Measurements from ENCODE around the gene PLCZ1. TPM values are rescaled to one million over a fixed set of nuclear protein-coding genes. Genes with fewer than 3 reads are reported as not detected.
"Not testable (repeated sequence)": the region's sequence is repeated elsewhere in the genome, so short reads cannot be mapped to it uniquely, and the experiment has no call there.

The PLCZ1 gene
- total RNA-seq: not detected

- TF ChIP-seq, protein P1, sequence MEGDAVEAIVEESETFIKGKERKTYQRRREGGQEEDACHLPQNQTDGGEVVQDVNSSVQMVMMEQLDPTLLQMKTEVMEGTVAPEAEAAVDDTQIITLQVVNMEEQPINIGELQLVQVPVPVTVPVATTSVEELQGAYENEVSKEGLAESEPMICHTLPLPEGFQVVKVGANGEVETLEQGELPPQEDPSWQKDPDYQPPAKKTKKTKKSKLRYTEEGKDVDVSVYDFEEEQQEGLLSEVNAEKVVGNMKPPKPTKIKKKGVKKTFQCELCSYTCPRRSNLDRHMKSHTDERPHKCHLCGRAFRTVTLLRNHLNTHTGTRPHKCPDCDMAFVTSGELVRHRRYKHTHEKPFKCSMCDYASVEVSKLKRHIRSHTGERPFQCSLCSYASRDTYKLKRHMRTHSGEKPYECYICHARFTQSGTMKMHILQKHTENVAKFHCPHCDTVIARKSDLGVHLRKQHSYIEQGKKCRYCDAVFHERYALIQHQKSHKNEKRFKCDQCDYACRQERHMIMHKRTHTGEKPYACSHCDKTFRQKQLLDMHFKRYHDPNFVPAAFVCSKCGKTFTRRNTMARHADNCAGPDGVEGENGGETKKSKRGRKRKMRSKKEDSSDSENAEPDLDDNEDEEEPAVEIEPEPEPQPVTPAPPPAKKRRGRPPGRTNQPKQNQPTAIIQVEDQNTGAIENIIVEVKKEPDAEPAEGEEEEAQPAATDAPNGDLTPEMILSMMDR (IDR thresholded peaks at IDR 0.05): no peak
- no peak for TF ChIP-seq EP300 (IDR thresholded peaks at IDR 0.05)
- no peak for TF ChIP-seq POLR2A (IDR thresholded peaks at IDR 0.05)
Measured at GRCh38 chr12:18737819-18738218, at the start of gene PLCZ1, which contains the start of gene CAPZA3. Gene PLCZ1, minus strand, starts transcription at chr12:18738012. Its CDS starts 641 bp downstream, at chr12:18737371. Gene CAPZA3, plus strand, starts transcription at chr12:18738119. Its CDS starts 150 bp downstream, at chr12:18738269.

GRCh38 chr12:18785465-18785864 is 47.7 kb upstream of the PLCZ1 start:
- WGBS, 2 donors: 96% methylated on average over 8 of the region's 8 CpGs
- H3K36me3 ChIP-seq: not testable (repeated sequence)

More at GRCh38 chr12:18737819-18738218, at the start of gene PLCZ1, which contains the start of gene CAPZA3:
- peaks cover 0 to 12% (median 4%) of the 10 kb centered on the region in 4 donors for H3K9me3 ChIP-seq
- H3K36me3 ChIP-seq: no peaks in the 10 kb centered on the region
- no peak within 1 kb of the TSS for H3K27ac ChIP-seq
- H3K27me3 ChIP-seq: no peaks in the 10 kb centered on the region
- DNase-seq (ENCODE audit: low spot score in 2 of 2): no peak
- WGBS, 2 donors: 76 to 87% methylated on average over 2 of the region's 2 CpGs
- H3K4me1 ChIP-seq: no peaks in the 10 kb centered on the region
- H3K4me3 ChIP-seq: no peak within 1 kb of the TSS

DNA sequence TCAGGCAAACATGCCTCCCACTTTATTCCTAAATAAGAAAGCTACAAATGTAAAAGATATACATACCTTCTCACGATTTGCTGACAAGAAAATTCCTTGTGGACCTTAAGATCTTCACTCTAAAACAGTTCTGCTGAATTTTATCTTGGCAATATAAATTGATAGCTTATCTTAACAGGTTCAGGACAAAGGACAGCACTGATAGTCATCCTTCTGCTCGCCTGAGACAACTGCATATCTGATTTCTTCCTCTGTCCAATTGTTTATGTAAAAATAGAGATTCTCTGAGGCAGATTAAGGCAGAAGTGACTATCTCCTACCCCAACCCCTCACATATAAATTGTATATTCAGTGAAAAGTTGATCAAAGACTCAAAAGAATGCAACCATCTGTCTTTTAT is 45.0 kb upstream of the PLCZ1 start:
- H3K9me3 ChIP-seq: peaks cover 0 to 14% (median 0%) of the 10 kb centered on the region in 4 donors
- H3K4me3 ChIP-seq: no peak overlapping the region
- 58 to 65% methylated on average over 2 of the region's 2 CpGs for WGBS, 2 donors
- H3K36me3 ChIP-seq: no peaks in the 10 kb centered on the region
- no peak for TF ChIP-seq POLR2A (IDR thresholded peaks at IDR 0.05)
- TF ChIP-seq EP300 (IDR thresholded peaks at IDR 0.05): no peak
- TF ChIP-seq, protein P1 (IDR thresholded peaks at IDR 0.05): no peak
- no peak overlapping the region for H3K27ac ChIP-seq
- no peaks in the 10 kb centered on the region for H3K27me3 ChIP-seq
- no peaks in the 10 kb centered on the region for H3K4me1 ChIP-seq
- DNase-seq (ENCODE audit: low spot score in 2 of 2): no peak

More at GRCh38 chr12:18785465-18785864, 47.7 kb upstream of the PLCZ1 start:
- not testable (repeated sequence) for H3K9me3 ChIP-seq; H3K4me3 ChIP-seq; DNase-seq (ENCODE audit: low spot score in 2 of 2); H3K27ac ChIP-seq; H3K4me1 ChIP-seq; H3K27me3 ChIP-seq

GRCh38 chr12:18766479-18766878 is 28.7 kb upstream of the PLCZ1 start:
- 84 to 92% methylated on average over 1 of the region's 1 CpG for WGBS, 2 donors
- H3K27me3 ChIP-seq; H3K27ac ChIP-seq; H3K4me1 ChIP-seq; DNase-seq (ENCODE audit: low spot score in 2 of 2); H3K4me3 ChIP-seq; H3K36me3 ChIP-seq: not testable (repeated sequence)
- H3K9me3 ChIP-seq: peaks cover 0 to 32% (median 4%) of the 10 kb centered on the region in 4 donors

DNA sequence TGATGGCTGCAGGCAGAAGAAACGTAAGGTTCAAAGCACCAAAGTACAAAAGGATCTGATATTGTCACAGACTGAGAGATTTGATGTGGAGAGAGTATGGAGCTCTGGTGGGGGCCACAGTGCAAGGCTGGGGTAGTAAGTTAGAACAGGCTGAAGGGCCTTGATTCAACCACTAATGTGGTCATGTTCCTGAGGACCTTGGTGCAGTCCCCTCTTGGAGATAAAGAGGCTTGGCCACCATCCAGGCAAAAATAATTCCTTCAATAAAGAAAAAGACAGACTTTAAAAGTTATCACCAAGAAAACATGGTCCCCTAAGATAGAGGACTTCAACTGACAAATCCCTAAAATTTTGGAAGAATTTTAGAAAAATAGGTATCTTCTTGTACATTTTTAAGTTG is 17.5 kb upstream of the PLCZ1 start:
- H3K4me3 ChIP-seq: no peak overlapping the region
- H3K36me3 ChIP-seq: no peaks in the 10 kb centered on the region
- no peaks in the 10 kb centered on the region for H3K4me1 ChIP-seq
- no peak overlapping the region for H3K27ac ChIP-seq
- DNase-seq (ENCODE audit: low spot score in 2 of 2): no peak
- TF ChIP-seq, protein P1 (IDR thresholded peaks at IDR 0.05): no peak
- TF ChIP-seq EP300 (IDR thresholded peaks at IDR 0.05) (no peak), POLR2A (IDR thresholded peaks at IDR 0.05) (no peak)
- 94 to 96% methylated on average over 1 of the region's 1 CpG for WGBS, 2 donors
- no peaks in the 10 kb centered on the region for H3K27me3 ChIP-seq
- H3K9me3 ChIP-seq: no peaks in the 10 kb centered on the region

DNA sequence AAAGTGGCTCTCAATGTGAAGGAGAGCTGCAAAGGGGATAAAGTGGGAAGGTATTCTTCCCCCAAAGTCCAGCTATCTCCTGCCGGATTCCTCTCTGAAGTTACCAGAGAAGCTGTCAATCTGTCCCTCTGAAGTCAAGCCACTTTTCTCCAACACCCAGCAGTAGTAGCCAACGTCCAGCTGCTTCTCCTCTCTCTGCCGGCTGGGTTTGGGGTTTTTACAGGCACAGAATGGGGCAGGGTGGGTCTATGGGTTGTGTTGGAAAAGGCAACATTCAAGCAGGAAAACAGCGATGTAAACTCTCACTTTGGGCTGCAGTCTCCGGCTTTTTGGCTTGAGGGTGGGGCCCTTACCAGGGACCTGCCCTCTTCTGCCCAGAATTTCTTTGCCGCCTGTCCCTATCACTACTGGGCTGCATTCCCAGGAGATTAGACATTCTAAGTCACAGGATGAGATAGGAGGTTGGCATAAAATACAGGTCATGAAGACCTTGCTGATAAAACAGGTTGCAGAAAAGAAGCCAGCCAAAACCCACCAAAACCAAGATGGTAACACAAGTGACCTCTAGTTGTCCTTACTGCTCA is 16.4 kb upstream of the PLCZ1 start:
- no peaks in the 10 kb centered on the region for H3K36me3 ChIP-seq
- H3K27ac ChIP-seq: no peak overlapping the region
- DNase-seq (ENCODE audit: low spot score in 2 of 2): no peak
- no peaks in the 10 kb centered on the region for H3K27me3 ChIP-seq
- no peaks in the 10 kb centered on the region for H3K9me3 ChIP-seq
- no peaks in the 10 kb centered on the region for H3K4me1 ChIP-seq
- H3K4me3 ChIP-seq: no peak overlapping the region
- TF ChIP-seq EP300 (IDR thresholded peaks at IDR 0.05): no peak
- no peak for TF ChIP-seq POLR2A (IDR thresholded peaks at IDR 0.05)
- TF ChIP-seq, protein P1 (IDR thresholded peaks at IDR 0.05): no peak
- 82 to 91% methylated on average over 6 of the region's 6 CpGs for WGBS, 2 donors
